GM12892 (cell line): ENCODE results near the gene ABCC6.
"Not testable (repeated sequence)": the region's sequence is repeated elsewhere in the genome, so short reads cannot be mapped to it uniquely, and the experiment has no call there.

ENCODE experiments used
- DNase-seq: peaks from one replicate; pipeline ENCODE4 v3.0.0; 2011; ENCODE audit not compliant: insufficient read length
- FAIRE-seq: peaks from 2 replicates; lab custom pipeline; 2011; peaks lifted over from hg19 to GRCh38; lab: Jason Lieb, UNC
- POLR2A ChIP-seq: IDR thresholded peaks from 2 replicates; pipeline ENCODE4 v1.6.1; 2011; ENCODE audit warnings: low read depth, low read length, control low read depth
- POLR2AphosphoS5 ChIP-seq: IDR thresholded peaks from 2 replicates; pipeline ENCODE4 v1.6.1; 2011; ENCODE audit warnings: low read depth, low read length, control low read depth
- TAF1 ChIP-seq: IDR thresholded peaks from 2 replicates; pipeline ENCODE4 v1.6.1; 2011; ENCODE audit warnings: low read depth, mild to moderate bottlenecking, control low read depth, low read length, borderline replicate concordance

ABCC6 gene

DNA sequence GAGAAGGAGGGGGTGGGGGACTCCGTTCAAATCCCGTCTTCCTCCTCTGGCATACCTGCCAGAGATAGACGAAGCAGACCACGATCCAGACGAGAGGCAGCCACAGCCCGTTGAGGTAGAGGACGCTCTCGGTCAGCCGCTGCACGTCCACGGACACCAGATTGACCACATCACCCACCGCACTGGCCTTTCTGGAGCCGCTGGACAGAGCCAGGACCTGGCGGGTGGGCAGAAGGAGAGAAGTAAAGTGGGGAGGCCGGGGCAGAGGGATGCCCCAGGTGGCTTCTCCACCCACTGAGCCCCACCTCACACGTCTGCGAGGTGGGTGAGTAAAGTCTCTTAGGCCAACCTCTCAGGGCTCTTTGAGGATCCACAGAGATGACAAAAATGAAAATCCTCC is 25.3 kb downstream of the ABCC6 start:
- FAIRE-seq: no peak
- no peak for DNase-seq
- TF ChIP-seq TAF1: no peak
- no peak for TF ChIP-seq POLR2AphosphoS5
- TF ChIP-seq POLR2A: no peak

DNA sequence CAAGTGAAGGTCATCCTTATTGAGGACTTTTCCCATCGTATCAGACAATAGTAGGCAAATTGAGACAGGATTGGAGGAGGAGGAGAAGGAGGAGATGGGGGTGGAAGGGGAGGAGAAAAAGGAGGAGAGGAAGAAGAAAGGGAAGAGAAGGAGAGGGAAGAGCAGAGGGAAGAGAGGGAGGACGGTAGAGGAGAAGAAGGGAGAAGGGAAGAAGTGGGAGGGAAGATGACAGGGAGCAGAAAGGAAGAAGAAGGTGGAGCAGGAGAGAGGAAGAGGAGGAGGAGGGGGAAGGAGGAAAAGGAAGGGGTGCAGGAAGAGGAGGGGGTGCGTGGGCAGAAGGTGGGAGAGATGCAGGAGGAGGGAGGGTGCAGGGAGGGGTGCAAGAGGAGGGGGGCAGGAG is 26.0 kb downstream of the ABCC6 start:
- no peak for FAIRE-seq
- no peak for TF ChIP-seq POLR2A
- no peak for TF ChIP-seq TAF1
- no peak for TF ChIP-seq POLR2AphosphoS5

DNA sequence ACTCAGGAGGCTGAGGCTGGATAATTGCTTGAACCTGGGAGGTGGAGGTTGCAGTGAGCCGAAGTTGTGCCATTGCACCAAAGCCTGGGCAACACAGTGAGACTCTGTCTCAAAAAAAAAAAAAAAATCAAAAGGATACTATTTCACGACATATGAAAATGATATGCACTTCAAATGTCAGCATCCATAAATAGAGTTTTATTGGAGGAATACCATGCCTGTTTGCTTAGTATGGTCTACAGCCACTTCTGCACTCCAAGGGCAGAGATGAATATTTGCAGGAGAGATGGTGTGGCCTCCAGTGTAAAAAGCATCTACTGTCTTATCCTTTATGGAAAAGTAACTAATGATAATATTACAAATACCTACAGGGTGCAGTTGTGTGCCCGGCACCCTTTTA is 27.2 kb downstream of the ABCC6 start:
- TF ChIP-seq POLR2A (no peak), TAF1 (no peak), POLR2AphosphoS5 (no peak)
- FAIRE-seq: no peak
- no peak for DNase-seq

More for the DNA sequence above, 26.0 kb downstream of the ABCC6 start:
- DNase-seq: no peak

DNA sequence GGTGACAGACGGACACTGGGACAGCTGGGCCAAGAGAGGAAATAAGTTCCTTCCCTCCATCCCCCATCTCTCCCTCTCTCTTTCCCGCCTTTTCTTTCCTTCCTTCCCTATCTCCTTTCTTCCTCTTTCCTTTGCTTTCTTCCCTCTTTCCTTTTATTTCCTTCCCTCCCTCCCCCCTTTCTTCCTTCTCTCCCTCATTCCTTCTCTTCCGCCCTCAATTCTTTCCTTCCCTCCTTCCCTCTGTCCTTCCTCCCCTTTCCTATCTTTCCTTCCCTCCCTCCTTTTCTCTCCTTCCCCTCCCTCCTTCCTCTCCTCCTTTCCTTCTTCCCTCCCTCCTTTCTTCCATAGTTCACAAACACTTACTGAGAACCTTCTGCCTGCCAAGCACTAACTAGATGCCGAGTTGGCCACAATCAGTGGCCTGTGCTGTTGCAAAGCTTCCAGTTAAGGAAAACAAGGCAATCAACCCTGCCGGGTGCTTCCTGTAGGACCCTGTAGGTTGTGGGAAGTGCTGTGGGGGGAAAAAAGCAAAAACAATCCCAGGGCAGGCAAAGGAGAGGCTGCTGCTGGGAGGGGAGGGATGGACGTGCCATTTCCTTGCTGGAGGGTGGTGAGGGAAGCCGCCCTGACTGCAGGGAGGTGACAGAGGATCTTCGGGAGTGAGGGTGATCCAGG is 31.7 kb downstream of the ABCC6 start:
- DNase-seq (no peak), FAIRE-seq (no peak)
- no peak for TF ChIP-seq TAF1
- TF ChIP-seq POLR2AphosphoS5: no peak
- TF ChIP-seq POLR2A: no peak

DNA sequence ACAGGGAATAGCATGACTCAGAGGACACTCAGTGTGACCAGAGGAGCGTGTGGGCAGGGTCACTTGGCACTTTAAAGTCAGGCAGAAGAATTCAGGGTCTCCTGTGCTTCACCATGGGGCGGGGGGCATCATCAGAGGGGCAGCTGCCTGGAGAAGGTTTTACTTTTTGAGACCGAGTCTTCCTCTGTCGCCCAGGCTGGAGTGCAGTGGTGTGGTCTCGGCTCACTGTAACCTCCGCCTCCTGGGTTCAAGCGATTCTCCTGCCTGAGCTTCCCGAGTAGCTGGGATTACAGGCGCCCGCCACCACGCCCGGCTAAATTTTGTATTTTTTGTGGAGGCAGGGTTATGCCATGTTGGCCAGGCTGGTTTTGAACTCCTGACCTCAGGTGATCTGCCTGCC is 32.3 kb downstream of the ABCC6 start:
- FAIRE-seq, DNase-seq: not testable (repeated sequence)

DNA sequence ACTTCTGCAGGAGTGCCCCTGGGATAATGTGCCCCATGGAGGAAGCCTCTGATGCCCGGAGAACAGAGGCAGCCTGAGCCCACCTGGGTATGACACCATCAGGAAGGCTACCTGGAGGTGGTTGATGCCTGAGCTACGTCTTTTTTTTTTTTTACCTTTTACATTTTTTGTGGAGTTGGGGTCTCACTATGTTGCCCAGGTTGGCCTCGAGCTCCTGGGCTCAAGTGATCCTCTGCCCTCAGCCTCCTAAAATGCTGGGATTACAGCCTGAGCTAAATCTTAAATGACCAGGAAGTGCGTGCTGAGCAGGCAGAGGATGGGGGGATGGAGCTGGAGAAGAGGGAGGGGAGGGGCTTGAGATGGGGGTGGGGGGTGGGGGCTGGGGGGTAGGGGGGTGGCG is 32.7 kb downstream of the ABCC6 start:
- no peak for FAIRE-seq
- no peak for DNase-seq
- no peak for TF ChIP-seq TAF1

DNA sequence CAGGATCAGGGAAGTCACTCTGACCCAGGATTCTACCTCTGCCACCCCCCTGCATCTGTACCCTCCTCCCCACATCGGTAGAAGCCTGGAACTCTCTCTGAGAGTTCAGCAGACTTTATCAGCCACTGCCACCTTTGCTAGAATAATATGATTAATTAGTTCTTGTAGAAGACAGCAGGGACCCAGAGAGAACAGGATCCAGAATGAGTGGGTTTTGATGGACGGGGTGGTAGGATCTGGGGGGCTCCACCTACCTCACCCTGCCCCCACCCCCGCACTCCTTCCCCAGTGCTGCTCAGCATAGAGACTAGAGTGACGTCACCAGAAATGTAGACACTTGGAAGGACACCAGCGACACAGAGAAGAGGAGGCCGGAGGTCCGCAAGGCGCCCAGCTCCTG is 33.5 kb downstream of the ABCC6 start:
- no peak for TF ChIP-seq TAF1
- TF ChIP-seq POLR2AphosphoS5: no peak
- TF ChIP-seq POLR2A: no peak
- no peak for FAIRE-seq
- DNase-seq: no peak

DNA sequence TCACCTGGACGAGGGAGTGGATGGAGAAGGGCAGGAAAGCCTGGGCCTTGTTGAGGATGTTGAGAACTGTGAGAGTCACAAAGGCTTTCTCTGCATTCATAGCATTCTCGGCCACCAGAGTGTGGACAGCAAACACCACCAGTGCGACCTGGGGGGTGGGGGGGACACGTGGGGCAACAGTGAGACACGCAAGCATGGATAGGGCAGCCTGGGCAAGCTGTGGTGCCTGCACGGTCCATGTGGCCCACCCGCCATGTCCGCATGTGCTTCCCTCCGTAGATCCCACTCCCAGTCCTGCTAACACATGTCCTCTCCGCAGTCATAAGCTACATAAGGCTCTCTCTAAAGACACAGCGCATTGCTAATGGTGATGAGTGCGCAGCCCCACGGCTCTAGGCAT is 34.5 kb downstream of the ABCC6 start:
- TF ChIP-seq POLR2A: no peak
- no peak for TF ChIP-seq POLR2AphosphoS5
- TF ChIP-seq TAF1: no peak
- FAIRE-seq: no peak
- no peak for DNase-seq

DNA sequence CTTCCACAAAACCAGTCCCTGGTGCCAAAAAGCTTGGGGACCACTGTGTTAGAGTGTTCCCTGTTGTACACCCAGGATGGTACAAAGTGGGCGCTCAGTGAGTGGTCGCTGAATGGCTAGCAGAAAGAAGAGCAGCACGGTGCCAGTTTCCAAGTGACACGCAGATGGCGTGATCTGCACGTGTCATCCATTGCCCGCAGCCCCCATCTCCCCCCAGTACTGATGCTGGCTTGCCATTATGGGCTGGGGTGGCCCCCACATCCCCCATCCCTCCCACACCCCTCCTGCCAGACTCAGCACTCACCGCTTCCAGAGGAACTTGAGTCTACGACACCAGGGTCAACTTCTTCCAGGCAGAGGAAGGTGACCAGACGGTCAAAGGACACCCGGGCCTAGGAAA is 36.5 kb downstream of the ABCC6 start:
- no peak for DNase-seq
- TF ChIP-seq POLR2AphosphoS5 (no peak), TAF1 (no peak), POLR2A (no peak)
- FAIRE-seq: no peak

DNA sequence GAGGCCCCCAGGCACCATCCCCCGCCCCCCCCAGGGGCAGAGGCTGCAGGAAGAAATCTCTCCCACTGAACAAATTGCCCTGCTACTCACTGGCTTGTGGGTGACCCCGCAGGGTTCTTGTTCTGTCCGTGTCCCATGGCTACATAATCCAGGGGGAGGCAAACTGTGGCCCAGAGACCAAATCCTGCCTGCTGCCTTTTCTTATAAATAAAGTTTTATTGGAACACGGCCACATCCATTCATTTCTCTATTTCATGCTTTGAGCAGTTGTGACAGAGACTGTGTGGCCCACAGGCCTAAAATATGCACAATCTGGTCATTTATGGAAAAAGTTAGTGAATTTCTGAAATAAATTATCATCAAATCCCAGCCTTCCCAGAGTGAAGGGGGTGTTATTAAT is 38.2 kb downstream of the ABCC6 start:
- TF ChIP-seq POLR2AphosphoS5 (no peak), TAF1 (no peak), POLR2A (no peak)
- no peak for DNase-seq
- FAIRE-seq: no peak

DNA sequence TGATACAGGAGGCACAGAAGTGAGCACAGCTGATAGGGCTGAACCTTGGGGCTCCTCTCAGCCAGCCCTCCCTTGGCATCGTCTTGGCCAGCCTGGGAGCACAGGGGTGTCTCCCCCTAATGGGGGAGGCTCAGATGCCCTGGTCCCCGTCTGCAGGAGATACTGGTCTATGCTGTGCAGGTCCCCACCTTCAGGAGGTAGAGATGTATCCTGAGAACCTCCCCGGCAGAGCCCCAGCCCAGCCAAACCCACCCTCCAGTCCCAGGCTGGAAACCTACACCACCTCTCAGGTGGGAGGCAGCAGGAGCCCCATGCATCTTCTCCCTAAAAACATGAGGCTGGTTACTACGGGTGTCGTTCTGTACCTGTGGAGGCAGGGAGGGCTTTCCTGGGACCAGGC is 38.7 kb downstream of the ABCC6 start:
- TF ChIP-seq POLR2AphosphoS5: no peak
- DNase-seq (no peak), FAIRE-seq (no peak)

DNA sequence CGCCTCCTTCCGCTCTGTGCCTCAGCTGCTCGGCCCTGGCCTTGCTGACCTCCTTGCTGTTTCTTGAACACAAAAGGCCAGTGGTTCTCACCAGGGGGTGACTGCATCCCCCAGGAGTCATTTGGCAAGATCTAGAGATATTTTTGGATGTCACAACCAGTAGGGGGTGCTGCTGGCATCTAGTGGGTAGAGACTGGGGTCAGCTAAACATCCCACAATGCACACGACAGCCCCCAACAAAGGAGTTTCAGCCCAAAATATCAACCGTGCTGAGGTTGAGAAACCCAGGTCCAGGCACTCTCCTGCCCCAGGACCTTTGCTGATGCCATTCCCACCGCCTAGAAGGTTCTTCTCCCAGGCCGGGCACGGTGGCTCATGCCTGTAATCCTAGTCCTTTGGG is 39.7 kb downstream of the ABCC6 start:
- DNase-seq: no peak
- no peak for FAIRE-seq
- no peak for TF ChIP-seq POLR2A

DNA sequence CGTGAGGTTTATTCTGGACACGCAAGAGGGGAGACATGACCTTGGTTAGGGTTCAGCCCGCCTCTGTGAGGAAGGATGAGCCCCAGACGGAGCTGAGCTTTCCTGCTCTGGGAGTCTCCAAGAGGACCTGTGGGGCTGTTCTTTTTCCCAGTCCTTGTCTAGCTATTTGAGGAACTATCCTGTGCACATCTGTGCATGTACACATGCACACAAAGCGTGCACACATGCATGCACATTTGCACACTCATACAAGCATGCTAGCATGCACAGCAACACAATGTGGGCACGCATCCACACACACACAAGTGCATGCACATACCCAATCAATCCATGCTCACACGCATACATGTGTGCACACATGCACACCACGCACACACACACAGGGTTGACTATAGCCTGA is 40.4 kb downstream of the ABCC6 start:
- TF ChIP-seq POLR2AphosphoS5 (no peak), TAF1 (no peak), POLR2A (no peak)
- no peak for FAIRE-seq
- DNase-seq: no peak

DNA sequence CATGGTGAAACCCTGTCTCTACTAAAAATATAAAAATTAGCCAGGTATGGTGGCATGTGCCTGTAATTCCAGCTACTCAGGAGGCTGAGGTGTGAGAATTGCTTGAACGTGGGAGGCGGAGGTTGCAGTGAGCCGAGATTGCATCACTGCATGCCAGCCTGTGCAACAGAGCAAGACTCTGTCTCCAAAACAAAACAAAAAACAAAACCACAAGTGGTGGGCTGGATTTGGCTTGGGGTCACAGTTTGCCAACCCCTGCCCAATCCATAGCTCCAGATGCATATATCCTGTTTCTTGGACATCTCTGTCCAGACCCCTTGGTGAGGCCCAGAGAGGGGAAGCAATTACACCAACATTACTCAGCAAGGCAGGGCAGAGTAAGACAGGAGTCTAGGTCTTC is 41.5 kb downstream of the ABCC6 start:
- FAIRE-seq, DNase-seq: not testable (repeated sequence)
